Neutrophil (primary cell): ENCODE data around the gene EYA2.

Experiments used
- H3K27ac ChIP-seq: fragments of 200-600 bp; sonication (generic); 2 replicates; pipeline ENCODE4 v1.5.1; 2016; ENCODE audit warnings: mild to moderate bottlenecking, moderate library complexity
- H3K27me3 ChIP-seq: fragments of 200-600 bp; sonication (generic); 2 replicates; pipeline ENCODE4 v1.6.0; 2016; ENCODE audit warnings: mild to moderate bottlenecking
- H3K36me3 ChIP-seq: fragments of 200-600 bp; sonication (generic); 2 replicates; pipeline ENCODE4 v1.5.1; 2017
- H3K4me1 ChIP-seq, 2 experiments: fragments of 200-600 bp in 1 of 2; sonication (generic) in 1 of 2; 1 replicate in 1 of 2; 2 replicates in 1 of 2; pipeline versions ENCODE4 v1.5.1 to v1.6.1; 2013 to 2016; ENCODE audit warnings: low read depth in 1 of 2, low read length in 1 of 2, mild to moderate bottlenecking in 1 of 2, moderate library complexity in 1 of 2; ENCODE audit not compliant: control insufficient read depth in 1 of 2, insufficient read depth in 1 of 2
- H3K4me3 ChIP-seq, 2 experiments: fragments of 200-600 bp in 1 of 2; sonication (generic) in 1 of 2; 1 replicate in 1 of 2; 2 replicates in 1 of 2; pipeline ENCODE4 v1.5.1; 2013 to 2016; ENCODE audit warnings: low read depth in 1 of 2, low read length in 1 of 2, mild to moderate bottlenecking in 1 of 2, moderate library complexity in 1 of 2
- H3K9me3 ChIP-seq: fragments of 200-600 bp; sonication (generic); 2 replicates; pipeline ENCODE4 v1.5.1; 2016
- TF ChIP-seq, protein P1 (sequence below): fragments of 200-600 bp; sonication (generic); IDR thresholded peaks from 2 replicates; pipeline ENCODE4 v1.5.1; 2016; ENCODE audit warnings: antibody characterized with exemption

EYA2 gene

GRCh38 chr20:47115694-47116093 is 221.1 kb downstream of the EYA2 start:
- Histone ChIP-seq H3K27ac (no peak overlapping the region), H3K27me3 (peaks cover 44% of the 10 kb centered on the region), H3K9me3 (no peaks in the 10 kb centered on the region), H3K4me3 (no peak overlapping the region), H3K4me1 (no peaks in the 10 kb centered on the region), H3K36me3 (no peaks in the 10 kb centered on the region)
- TF ChIP-seq, protein P1, sequence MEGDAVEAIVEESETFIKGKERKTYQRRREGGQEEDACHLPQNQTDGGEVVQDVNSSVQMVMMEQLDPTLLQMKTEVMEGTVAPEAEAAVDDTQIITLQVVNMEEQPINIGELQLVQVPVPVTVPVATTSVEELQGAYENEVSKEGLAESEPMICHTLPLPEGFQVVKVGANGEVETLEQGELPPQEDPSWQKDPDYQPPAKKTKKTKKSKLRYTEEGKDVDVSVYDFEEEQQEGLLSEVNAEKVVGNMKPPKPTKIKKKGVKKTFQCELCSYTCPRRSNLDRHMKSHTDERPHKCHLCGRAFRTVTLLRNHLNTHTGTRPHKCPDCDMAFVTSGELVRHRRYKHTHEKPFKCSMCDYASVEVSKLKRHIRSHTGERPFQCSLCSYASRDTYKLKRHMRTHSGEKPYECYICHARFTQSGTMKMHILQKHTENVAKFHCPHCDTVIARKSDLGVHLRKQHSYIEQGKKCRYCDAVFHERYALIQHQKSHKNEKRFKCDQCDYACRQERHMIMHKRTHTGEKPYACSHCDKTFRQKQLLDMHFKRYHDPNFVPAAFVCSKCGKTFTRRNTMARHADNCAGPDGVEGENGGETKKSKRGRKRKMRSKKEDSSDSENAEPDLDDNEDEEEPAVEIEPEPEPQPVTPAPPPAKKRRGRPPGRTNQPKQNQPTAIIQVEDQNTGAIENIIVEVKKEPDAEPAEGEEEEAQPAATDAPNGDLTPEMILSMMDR: no peak

- no peak overlapping the region for H3K27ac ChIP-seq
- H3K4me1 ChIP-seq: no peaks in the 10 kb centered on the region
- H3K36me3 ChIP-seq: no peaks in the 10 kb centered on the region
- no peaks in the 10 kb centered on the region for H3K9me3 ChIP-seq
- H3K4me3 ChIP-seq: no peak overlapping the region
- TF ChIP-seq, protein P1: no peak
- H3K27me3 ChIP-seq: peaks cover 49% of the 10 kb centered on the region
These were observed 222.7 kb downstream of the EYA2 start for GRCh38 chr20:47117371-47117770.

GRCh38 chr20:47117773-47118172 is 223.1 kb downstream of the EYA2 start:
- Histone ChIP-seq H3K9me3 (no peaks in the 10 kb centered on the region), H3K4me3 (no peak overlapping the region), H3K4me1 (no peaks in the 10 kb centered on the region), H3K27ac (no peak overlapping the region), H3K36me3 (no peaks in the 10 kb centered on the region), H3K27me3 (peaks cover 49% of the 10 kb centered on the region)
- TF ChIP-seq, protein P1: no peak

DNA sequence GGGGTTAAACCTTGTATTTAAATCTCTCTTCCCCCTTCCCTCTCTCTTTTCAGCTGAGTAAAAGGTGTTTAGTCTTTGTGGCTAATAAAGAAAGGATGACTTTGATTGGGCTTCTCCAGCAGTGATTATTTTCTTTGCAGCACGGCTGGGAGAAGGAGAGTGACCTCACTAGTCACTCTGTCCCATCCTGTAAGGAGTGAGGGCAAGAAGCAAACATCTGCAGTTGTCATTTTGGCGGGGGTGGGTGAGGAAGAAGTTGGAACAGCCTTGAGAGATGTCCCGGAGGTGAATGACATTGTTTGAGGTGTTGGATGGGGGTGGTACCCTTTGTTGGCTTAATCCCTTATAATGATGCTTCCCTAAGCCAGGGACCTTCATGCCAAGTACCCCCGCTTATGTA is 223.6 kb downstream of the EYA2 start:
- Histone ChIP-seq H3K36me3 (no peaks in the 10 kb centered on the region), H3K4me3 (no peak overlapping the region), H3K27me3 (peaks cover 49% of the 10 kb centered on the region), H3K9me3 (no peaks in the 10 kb centered on the region), H3K27ac (no peak overlapping the region), H3K4me1 (no peaks in the 10 kb centered on the region)
- TF ChIP-seq, protein P1: no peak

DNA sequence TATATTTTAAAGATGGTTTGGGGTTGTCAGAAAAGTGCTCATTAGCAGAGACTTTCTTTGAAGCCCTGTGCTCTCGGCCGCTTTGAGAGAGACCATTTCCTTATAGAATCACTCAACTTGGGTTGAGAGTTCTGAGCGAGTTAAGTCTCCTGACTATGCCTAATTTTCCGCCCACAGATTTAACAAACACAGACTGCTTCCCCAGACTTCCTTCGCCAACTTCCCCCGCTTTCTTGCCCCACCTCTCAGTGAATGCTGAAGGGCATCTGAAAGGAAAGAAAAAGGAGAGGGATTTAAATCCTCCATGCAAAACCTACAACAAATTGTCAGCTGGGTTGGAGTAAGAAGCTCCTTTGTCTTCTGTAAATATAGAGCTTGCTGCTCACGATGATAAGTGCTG is 224.0 kb downstream of the EYA2 start:
- no peak overlapping the region for H3K27ac ChIP-seq
- peaks cover 49% of the 10 kb centered on the region for H3K27me3 ChIP-seq
- no peaks in the 10 kb centered on the region for H3K9me3 ChIP-seq
- TF ChIP-seq, protein P1: no peak
- H3K4me1 ChIP-seq: peaks cover 0 to 4% of the 10 kb centered on the region in 2 experiments
- no peak overlapping the region for H3K4me3 ChIP-seq
- no peaks in the 10 kb centered on the region for H3K36me3 ChIP-seq

GRCh38 chr20:47120346-47120936 is 225.8 kb downstream of the EYA2 start:
- H3K4me3 ChIP-seq: no peak overlapping the region
- TF ChIP-seq, protein P1: no peak

More at GRCh38 chr20:47120346-47120936, 225.8 kb downstream of the EYA2 start:
- no peaks in the 10 kb centered on the region for H3K9me3 ChIP-seq
- peaks cover 43% of the 10 kb centered on the region for H3K27me3 ChIP-seq
- H3K27ac ChIP-seq: no peak overlapping the region
- no peaks in the 10 kb centered on the region for H3K36me3 ChIP-seq
- peaks cover 9 to 20% of the 10 kb centered on the region in 2 experiments for H3K4me1 ChIP-seq
